ENCODE measurements around the gene CCDC32.

CCDC32 gene

DNA sequence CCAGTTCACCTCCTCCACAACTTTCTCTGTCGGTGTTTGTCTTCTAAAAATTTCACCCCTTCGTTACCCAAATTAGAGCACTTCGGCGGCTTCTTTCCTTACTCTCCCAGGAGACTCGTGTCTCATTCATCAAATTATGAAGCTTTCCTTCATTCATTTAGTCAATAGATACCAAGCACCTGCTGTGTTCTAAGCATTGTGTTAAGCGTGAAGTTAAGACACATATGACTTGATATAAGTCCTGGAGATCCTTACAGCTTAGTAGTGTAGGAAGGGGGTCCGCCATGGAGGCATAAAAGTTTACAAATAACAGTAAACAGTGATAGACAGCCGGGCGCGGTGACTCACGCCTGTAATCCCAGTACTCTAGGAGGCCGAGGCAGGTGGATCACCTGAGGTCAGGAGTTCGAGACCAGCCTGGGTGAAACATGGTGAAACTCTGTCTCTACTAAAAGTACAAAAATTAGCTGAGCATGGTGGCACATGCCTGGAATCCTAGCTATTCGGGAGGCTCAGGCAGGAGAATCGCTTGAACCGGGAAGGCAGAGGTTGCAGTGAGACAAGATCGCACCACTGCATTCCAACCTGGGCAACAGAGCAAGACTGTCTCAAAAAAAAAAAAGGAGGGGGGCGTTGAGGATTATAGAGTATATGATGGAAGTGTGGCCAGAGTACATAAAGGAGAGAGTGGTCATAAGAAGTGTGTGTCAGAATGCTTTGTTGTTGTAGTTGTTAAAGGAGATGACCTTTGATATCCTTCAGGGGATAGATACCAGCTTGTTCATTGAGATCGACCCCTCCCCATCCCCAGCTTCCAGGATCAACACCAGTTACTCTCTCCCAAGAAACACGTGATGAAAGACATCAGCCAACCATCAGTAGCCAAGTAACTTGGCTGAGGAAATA is 744 bp upstream of the CCDC32 start:
- DNase-seq (ENCODE audit: low spot score): no peak

DNA sequence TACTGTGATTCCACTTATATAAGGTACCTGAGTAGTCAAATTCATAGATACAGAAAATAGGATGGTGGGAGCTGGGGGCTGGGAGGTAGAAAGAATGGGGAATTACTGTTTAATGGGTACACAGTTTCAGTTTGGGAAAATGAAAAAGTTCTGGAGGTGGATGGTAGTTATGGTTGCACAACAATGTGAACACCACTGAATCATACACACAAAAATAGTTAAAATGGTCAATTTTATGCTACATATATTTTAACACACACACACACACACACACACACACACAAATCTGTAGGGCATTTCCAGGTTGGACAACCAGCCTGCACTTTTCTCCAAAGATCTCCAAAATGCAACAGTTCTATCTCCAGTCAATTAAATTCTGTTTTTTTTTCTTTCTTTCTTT is 1.4 kb downstream of the CCDC32 start:
- DNase-seq (ENCODE audit: low spot score): no peak

DNA sequence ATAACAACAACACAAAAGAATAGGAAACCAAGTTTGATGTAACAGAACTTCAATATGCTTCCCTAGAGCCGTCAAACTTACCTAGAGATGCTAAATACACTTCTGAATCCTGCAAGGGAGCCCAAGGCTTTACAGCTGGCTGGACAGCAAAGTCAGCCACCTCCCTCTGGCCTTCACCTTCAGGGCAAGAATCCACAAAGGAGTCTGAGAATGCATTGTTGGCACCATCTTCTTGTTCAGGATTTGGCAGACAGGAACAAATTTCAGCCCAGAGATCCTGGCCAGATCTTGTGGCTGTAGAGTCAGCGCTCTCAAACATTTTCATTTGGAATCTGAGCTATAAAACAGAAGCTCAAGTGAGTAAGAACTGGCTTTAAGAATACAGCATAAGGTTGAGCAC is 2.2 kb downstream of the CCDC32 start:
- no peak for DNase-seq (ENCODE audit: low spot score)

DNA sequence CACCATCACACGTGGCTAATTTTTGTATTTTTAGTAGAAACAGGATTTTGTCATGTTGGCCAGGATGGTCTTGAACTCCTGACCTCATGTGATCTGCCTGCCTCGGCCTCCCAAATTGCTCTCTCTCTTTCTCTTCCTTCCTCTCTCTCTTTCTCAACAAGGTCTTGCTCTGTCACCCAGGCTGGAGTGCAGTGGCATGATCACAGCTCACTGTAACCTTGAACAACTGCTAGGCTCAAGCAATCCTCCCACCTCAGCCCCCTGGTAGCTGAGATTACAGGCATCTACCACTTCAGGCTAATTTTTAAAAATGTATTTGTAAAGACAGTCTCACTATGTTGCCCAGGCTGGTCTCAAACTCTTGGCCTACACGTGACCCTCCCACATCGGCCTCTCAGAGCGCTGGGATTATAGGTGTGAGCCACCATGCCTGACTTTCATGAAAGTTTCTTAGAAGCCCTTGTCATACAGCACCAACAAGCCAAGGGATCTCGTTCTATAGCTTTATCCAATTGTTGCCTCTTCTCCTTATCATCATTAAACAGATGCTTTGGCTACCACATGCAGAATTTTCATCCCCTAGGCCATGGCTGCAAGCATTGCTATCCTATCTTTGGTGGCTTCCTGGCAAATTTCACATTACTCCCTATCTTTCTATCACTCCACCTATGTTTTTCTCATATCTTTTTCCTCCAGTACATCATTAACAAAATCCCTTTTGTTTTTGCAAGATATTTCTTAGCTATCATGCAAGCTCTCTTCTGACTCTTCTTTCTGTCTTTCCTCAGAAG is 5.7 kb downstream of the CCDC32 start:
- DNase-seq (ENCODE audit: low spot score): no peak

DNA sequence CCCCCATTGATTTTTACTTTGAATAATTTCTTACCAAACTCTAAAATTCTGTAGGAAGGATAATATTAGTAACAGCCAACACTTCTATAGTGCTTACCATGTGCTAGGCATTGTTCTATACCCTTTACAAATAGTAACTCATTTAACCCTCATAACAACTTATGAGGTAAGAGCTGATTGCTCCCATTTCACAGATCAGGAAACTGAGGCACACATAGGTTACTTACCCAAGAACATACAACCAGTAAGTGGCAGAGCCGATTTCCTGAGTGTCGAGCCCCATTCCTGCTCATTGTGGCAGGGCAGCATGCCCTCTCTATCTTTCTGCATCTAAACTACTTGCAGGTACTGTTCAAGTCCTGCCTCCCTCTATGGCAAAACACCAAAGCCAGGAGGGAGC is 9.0 kb downstream of the CCDC32 start:
- no peak for DNase-seq (ENCODE audit: low spot score)

DNA sequence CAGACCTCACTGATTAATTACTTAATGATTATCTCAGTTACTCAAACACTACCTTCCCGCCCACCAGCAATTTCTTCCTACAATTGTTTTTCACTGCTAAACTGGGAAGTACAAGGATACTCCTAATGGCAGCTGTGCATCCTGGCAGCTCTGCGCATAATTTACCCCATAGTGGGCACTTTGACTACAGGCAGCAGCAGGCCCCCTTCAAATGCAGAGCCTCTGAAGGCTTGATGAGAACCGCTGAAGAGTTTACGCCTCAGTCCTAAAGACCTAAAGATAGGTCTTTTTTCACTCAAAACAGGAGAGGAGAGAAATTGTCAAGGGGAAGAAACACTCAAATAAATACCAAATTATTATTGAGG is 10.7 kb downstream of the CCDC32 start:
- no peak for DNase-seq (ENCODE audit: low spot score)

DNA sequence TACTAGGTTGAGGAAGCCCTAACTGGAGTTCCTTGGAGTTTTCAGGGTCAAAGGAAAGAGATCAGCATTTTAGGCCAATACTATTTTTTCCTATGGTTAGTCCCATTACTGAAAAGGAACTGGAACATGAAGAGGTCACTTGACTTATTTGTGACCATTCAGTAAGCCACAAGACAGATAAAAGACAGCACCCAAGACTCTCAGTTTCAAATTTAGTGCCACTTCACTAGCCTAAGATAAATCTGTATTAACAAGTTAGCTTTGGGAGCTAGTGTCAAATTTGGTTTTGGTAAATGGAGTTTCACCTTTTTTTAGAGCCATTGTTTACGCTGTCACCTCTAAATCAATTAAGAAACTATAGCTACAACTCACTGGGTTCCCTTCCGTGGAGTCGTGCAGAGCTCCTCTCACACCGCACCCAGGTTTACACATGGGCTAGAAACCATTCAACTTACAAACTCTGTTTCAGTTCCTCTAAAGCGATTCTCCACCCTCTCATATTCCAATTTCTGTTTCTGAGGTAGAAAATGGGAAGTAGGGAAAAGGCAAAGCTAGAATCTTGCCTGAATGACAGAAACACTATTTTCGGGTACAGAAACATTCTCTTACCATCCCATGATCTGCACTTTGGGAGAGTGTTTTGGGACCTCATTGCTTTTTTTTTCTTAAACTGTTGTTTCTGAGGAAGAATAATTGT is 14.4 kb downstream of the CCDC32 start:
- DNase-seq (ENCODE audit: low spot score): no peak

DNA sequence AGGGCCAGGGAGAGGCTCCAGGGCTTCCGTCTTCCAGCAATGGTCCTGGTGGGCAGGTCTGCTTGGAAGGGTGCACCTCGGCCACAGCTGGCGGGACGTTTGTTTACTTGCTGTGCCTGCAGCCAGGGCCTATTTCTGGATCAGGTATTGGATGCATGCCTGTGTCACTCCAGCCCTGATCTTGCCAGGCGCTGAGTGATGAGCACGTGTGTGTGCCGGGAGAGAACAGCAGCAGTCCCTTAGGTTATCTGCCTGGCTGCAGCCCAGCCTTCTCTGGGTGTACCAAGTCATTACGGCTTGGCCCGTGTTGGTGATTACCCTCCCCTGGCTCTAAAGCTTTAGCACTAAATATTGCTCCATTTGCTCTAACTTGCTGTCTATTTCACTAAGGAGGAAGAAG is 14.9 kb downstream of the CCDC32 start:
- no peak for DNase-seq (ENCODE audit: low spot score)

DNA sequence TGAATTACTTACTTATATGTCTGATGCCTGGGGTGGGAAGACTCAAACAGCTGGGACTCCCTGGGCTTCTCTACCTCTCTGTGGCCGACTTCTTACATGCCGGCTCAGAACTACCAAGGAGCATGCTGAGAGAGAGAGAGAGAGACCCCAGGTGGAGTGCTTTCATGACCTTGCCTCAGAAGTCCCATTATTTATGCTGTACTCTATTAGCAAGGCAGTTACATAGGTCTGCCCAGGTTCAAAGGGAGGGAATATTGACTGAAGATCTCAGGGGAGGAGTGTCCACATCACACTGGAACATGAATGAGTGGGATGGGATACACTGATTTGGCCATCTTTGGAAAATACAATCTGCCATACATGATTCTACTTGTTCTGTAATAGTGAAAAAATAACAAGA is 16.2 kb downstream of the CCDC32 start:
- no peak for DNase-seq (ENCODE audit: low spot score)

DNA sequence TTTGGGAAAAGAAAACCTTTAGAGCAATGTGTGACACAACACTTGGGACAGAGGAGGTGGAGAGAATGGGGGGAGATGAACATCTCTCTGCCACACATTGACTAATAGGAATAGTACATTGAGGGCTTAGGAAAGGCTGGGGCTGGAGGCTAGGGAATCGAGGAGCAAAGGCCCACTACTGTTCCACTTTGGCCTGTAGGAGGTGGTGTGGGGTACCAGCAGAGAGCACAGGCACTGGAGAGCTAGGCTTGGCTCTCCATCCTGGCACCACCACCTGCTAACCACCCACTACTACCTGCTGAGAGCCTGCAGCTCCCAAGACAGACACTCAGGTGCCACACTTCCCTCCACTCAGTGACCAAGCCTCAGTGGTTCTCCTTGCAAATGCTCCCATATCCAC is 19.4 kb downstream of the CCDC32 start:
- no peak for DNase-seq (ENCODE audit: low spot score)

DNA sequence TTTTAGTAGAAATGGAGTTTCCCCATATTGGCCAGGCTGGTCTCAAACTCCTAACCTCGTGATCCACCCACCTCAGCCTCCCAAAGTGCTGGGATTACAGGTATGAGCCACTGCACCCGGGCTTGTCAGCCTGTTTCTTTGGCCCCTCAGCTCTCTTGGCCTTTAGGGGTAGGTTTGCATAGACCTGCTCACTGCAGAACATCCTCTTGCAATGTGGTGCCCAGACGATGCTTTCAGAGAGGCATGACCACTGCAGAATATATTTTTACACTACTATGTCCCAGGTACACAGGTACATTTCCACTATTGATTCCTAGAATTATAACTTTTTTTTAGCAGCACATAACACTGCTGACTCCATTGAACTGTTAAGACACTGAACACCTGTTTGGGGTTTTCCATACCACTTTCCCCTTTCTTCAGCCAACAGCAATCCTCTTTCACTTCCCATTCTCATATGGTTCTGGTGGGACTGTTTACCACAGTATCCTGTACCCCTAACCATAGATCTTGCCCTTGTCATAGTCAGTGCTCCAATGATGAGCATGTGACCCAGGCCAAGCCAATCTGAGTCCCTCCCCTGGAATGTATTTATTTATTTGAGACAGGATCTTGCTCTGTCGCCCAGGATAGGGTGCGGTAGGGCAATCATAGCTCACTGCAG is 21.1 kb downstream of the CCDC32 start:
- no peak for DNase-seq (ENCODE audit: low spot score)

DNA sequence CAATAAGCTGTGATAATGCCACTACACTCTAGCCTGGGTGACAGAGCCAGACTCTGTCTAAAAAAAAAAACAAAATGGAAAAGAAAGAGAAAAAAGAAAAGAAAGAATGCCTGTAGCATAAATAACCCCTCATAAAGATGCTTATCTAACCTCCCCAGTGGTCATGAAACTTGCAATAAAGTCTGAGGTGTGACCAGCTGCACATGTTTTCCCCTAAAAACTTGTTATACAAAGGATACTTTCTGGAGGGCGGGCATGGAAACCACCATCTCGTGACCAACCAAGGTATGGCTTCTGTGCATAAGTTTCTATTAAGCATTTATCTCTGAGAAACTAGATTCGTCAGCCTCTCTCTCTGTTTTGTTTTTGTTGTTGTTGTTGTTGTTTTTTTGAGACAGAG is 21.8 kb downstream of the CCDC32 start:
- no peak for DNase-seq (ENCODE audit: low spot score)

DNA sequence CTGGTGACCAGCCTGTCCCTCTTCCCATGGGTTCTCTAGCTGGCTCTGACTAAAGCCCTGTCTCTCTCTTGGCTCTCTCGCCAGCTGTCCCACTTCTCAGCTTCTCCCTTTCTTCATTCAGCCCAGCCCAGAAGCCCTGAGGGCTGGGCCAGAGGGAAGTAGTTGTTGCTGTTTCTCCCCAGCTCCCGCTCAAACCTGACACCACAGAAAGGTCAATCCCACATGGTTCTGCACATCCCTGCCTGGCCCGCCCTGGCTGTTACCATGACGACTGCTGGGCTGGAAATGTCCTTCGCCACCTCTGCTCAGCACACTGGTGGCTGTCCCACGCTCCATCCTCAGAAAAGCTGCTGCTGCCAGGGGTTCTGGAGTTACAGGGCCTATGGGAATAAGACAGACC is 25.9 kb downstream of the CCDC32 start:
- no peak for DNase-seq (ENCODE audit: low spot score)

DNA sequence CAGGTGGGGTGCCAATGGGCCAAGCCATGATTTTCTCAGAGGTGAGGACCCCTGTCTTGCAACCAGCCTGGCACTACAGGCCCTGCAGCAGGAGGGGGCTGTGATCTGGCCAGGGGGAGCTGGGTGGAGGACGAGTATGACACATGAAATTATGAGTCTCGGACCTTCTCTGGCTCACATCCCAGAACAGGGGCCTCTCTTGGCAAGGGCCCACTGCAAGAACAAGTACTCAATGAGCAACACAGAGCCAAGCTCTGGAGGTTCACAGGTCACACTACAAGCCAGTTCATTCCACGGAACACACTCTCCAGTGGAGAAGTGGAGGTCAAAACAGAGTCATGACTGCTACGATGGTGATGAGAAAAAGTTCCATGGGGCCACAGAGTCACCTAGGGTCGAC is 28.3 kb downstream of the CCDC32 start:
- no peak for DNase-seq (ENCODE audit: low spot score)

DNA sequence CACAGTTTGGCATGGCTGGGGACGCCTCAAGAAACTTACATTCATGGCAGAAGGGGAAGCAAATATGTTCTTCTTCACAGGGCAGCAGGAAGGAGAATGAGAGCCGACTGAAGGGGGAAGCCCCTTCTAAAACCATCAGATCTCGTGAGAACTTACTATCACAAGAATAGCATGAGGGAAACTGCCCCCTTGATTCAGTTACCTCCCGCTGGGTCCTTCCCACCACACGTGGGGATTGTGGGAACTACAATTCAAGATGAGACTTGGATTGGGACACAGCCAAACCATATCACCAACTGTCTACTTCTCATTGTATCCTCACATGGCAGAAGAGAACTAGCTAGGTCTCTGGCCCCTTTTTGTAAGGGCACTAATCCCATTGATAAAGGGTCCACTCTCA is 30.5 kb downstream of the CCDC32 start:
- no peak for DNase-seq (ENCODE audit: low spot score)

DNA sequence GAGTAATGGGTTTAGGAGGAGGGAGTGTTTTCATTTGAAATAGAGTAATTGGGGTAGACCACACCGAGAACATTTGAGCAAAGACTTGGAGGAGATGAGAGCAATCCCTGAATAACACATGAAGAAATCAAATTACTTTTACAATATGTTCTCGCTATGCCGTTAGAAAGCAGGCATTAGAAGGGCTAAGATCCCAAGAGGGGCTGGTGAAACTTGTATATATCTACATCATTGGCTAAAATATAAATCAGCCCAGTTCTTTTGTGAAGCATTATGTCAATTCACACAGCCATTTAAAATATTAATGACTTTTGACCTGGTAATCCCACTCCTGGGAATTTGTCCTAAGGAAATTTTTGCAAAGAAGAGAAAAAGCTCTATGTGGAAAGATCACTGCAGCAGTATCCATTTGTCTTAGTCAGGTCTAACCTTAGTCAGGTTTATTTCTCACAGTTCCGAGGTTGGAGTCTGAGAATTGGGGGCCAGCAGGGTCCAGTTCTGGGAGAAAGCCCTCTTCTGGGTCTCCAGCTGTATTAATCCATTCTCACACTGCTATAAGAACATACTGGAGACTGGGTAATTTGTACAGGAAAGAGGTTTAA is 31.0 kb downstream of the CCDC32 start:
- no peak for DNase-seq (ENCODE audit: low spot score)

DNA sequence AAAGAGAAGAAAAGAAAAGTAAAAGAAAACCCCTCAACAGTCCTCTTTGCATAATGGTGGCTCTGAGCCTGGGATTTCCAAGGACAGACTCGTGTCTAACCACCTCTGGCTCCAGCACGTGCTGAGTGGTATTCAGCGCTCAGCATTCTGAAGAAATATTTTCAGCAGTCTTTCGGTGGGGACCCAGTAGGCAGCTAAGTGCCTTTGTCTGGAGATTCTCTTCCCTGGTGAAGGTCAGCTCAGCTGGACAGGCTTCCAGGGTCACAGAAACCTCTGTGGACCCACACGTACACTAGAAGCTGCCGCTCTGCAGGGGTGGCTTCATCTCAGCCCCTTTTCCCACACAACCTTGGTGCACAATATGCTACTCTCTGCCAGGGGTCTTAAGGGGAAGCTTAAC is 36.0 kb downstream of the CCDC32 start:
- DNase-seq (ENCODE audit: low spot score): no peak

DNA sequence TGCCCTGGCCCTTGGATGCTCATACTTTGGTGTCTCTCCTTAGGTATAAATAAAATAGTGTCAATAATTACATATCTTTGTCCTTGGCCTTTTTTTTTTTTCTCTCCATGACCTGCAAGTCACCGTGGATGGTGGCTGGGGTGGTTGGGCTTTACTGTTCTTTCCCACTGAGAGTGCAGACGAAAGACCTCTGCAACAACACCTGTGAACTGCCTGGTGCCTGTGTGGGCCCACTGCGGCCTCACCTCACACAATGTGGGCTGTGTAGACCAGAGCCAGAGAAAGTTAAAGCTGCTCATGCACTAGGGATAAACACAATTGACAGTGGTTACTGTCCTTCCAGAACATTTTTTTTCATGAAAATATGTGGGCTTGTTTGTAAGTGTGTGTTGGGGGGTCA is 39.0 kb downstream of the CCDC32 start:
- DNase-seq (ENCODE audit: low spot score): no peak

DNA sequence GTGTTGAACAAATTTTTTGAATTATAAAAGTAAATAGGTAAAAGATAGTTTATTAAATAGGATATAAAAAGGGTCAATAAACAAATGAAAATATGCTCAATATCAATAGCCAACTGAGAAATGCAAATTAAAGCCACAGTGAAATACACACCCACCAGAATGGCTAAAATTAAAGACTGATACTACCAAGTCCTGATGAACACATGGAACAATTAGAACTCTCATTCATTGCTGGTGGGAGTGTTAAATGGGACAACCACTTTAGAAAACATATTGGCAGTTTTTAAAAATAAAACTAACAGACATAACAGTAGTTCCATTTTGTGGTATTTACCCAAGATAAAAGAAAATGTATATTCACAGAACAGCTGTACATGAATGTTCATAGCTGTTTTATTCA is 41.2 kb downstream of the CCDC32 start:
- no peak for DNase-seq (ENCODE audit: low spot score)

DNA sequence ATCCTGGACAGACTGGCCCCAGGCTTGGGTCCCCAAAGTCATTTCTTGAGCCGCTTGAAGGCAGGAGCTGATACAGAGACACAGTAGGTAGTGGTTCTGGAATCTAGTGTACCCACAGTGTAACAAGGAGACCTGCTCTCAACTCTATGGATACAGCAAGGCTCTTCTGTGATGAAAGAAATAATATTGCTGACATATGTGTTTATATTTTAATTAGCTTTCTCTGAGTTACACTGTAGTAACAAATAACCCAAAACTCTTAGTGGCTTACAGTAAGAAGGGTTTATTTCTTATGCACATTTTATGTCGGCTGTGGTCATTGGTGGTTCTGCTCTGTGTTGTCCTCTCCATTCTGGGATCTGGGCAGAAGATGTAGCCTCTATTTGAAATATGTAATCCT is 48.5 kb downstream of the CCDC32 start:
- no peak for DNase-seq (ENCODE audit: low spot score)

DNA sequence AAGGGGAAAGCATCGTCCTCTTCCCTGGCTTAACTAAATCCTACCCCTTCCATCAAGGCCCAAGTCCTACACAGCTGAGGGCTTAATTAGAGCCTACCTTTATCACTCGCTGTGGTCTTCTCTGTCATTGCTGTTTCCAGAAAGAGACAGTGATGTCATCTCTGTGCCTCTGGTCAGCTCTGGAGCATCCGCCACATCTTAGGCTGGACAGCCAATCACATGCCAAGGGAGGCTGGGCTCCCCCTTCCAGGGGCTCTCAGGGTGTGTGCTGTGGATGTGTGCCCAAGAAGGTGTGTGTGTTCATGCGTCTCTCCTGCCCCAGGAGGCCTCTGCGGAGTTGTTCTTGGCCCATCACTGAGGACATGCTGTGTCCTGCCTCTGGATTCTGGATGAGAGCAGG is 51.2 kb downstream of the CCDC32 start:
- no peak for DNase-seq (ENCODE audit: low spot score)

DNA sequence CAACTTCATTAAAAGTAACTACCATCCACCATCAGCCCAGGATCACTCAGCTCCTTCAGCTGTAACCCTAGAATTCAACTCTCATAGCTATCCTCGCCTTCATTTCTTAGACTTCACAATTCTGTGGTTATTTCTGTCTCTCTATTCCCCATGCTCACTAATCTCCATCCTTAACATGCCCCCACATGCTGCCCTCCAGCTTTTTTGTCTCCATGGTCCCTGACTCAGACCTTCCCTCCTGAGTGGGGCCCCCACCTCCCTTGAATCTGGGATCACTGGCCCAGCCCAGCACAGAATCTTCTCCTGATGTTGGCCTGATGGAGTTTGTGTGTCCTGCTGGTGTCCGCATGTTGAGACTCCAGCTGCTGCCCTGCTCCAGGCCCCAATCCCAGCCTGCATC is 52.4 kb downstream of the CCDC32 start:
- DNase-seq (ENCODE audit: low spot score): no peak

Data from SW480 (cell line).